Keratinocyte (primary cell): ENCODE results near the gene CCR9. TPM values are rescaled to one million over a fixed set of nuclear protein-coding genes. Genes with fewer than 3 reads are reported as not detected.

Experiments
- DNase-seq: peaks from one replicate; pipeline ENCODE4 v3.0.0-alpha.2; 2011; ENCODE audit warnings: low read depth, missing footprints, low spot score
- FAIRE-seq: peaks from 2 replicates; lab custom pipeline; 2011; peaks lifted over from hg19 to GRCh38; lab: Jason Lieb, UNC
- H2AFZ ChIP-seq: 2 replicates; pipeline ENCODE4 v1.6.0; 2012; ENCODE audit warnings: low read length, control low read depth, inconsistent platforms; ENCODE audit not compliant: control insufficient read depth
- H3K27ac ChIP-seq: 2 replicates; pipeline ENCODE4 v1.5.1; 2011; ENCODE audit warnings: low read length; ENCODE audit not compliant: control insufficient read depth, insufficient read depth
- H3K27me3 ChIP-seq: 3 replicates; pipeline ENCODE4 v1.6.0; 2011; ENCODE audit warnings: low read length; ENCODE audit not compliant: control insufficient read depth, insufficient read depth; ENCODE audit errors: extremely low read depth
- H3K36me3 ChIP-seq, 2 experiments: 2 replicates in 1 of 2; 3 replicates in 1 of 2; pipeline ENCODE4 v1.5.1; 2011; ENCODE audit warnings: low read length in 2 of 2, mild to moderate bottlenecking in 1 of 2; ENCODE audit not compliant: control insufficient read depth in 2 of 2, insufficient read depth in 2 of 2; ENCODE audit errors: extremely low read depth in 1 of 2
- H3K4me1 ChIP-seq: 3 replicates; pipeline ENCODE4 v1.5.1; 2011; ENCODE audit warnings: low read length; ENCODE audit not compliant: control insufficient read depth, insufficient read depth; ENCODE audit errors: extremely low read depth
- H3K4me2 ChIP-seq: 3 replicates; pipeline ENCODE4 v1.6.0; 2011; ENCODE audit warnings: low read depth, low read length; ENCODE audit not compliant: control insufficient read depth, insufficient read depth; ENCODE audit errors: extremely low read depth
- H3K4me3 ChIP-seq, 3 experiments: fragments of 200-600 bp in 1 of 3; sonication (generic) in 1 of 3; 2 replicates in 2 of 3; 3 replicates in 1 of 3; pipeline ENCODE4 v1.5.1; 2011 to 2016; ENCODE audit warnings: low read length in 3 of 3, mild to moderate bottlenecking in 3 of 3, control low read depth in 2 of 3, inconsistent platforms in 1 of 3, low read depth in 1 of 3, mixed read lengths in 1 of 3, mixed run types in 1 of 3, moderate library complexity in 1 of 3; ENCODE audit not compliant: control insufficient read depth in 2 of 3, insufficient read depth in 2 of 3; ENCODE audit errors: extremely low read depth in 1 of 3
- H3K79me2 ChIP-seq: 2 replicates; pipeline ENCODE4 v1.6.0; 2012; ENCODE audit warnings: low read length; ENCODE audit not compliant: control insufficient read depth, insufficient read depth
- H3K9ac ChIP-seq: 3 replicates; pipeline ENCODE4 v1.6.0; 2011; ENCODE audit warnings: low read length; ENCODE audit not compliant: control insufficient read depth, insufficient read depth; ENCODE audit errors: extremely low read depth
- H3K9me1 ChIP-seq: 3 replicates; pipeline ENCODE4 v1.6.0; 2011; ENCODE audit warnings: low read length; ENCODE audit not compliant: control insufficient read depth, insufficient read depth; ENCODE audit errors: extremely low read depth
- H3K9me3 ChIP-seq: 2 replicates; pipeline ENCODE4 v1.5.1; 2012; ENCODE audit warnings: low read depth, low read length; ENCODE audit not compliant: control insufficient read depth
- H4K20me1 ChIP-seq: 3 replicates; pipeline ENCODE4 v1.6.0; 2011; ENCODE audit warnings: low read length; ENCODE audit not compliant: control insufficient read depth, insufficient read depth; ENCODE audit errors: extremely low read depth
- CTCF ChIP-seq, 3 experiments: IDR thresholded peaks in 1 of 3; conservative IDR thresholded peaks in 1 of 3; optimal IDR thresholded peaks in 1 of 3; 2 replicates in 2 of 3; 3 replicates in 1 of 3; pipeline versions ENCODE3 to v1.5.1; 2011; ENCODE audit warnings: low read length in 3 of 3, mild to moderate bottlenecking in 3 of 3, moderate library complexity in 2 of 3, control low read depth in 1 of 3, inconsistent platforms in 1 of 3; ENCODE audit not compliant: insufficient read depth in 2 of 3; ENCODE audit errors: extremely low read depth in 1 of 3
- EZH2 ChIP-seq: IDR thresholded peaks from one replicate; pipeline ENCODE4 v1.6.1; 2012; ENCODE audit warnings: inconsistent platforms, mild to moderate bottlenecking, low read length, moderate library complexity
- dilution Hi-C: fragments of 300-500 bp; cut with MboI; formaldehyde crosslinking; loops from one replicate; pipeline ENCODE4 v1.7.0; 2020; ENCODE audit warnings: low sequenced_read_pairs; ENCODE audit not compliant: extremely low pct_ligation_motif_present
- polyA plus RNA-seq, 5 experiments: library from polyadenylated mRNA; depleted of rRNA in 3 of 5; stranded (reverse) in 3 of 5; stranded (forward) in 1 of 5; unstranded in 1 of 5; fragments of >200 nt; gene quantifications; 1 replicate in 1 of 5; 2 replicates in 3 of 5; 3 replicates in 1 of 5; pipeline versions ENCODE4 v1.2.1 to v1.2.3, GENCODE V29; 2011 to 2012; ENCODE audit warnings: missing spikeins in 2 of 5, low read depth in 1 of 5, low replicate concordance in 1 of 5

CCR9 gene
- polyA plus RNA-seq, 1 donor (not counting 4 experiments of a cell fraction or from before 2014, with no cell fraction given): not detected

DNA sequence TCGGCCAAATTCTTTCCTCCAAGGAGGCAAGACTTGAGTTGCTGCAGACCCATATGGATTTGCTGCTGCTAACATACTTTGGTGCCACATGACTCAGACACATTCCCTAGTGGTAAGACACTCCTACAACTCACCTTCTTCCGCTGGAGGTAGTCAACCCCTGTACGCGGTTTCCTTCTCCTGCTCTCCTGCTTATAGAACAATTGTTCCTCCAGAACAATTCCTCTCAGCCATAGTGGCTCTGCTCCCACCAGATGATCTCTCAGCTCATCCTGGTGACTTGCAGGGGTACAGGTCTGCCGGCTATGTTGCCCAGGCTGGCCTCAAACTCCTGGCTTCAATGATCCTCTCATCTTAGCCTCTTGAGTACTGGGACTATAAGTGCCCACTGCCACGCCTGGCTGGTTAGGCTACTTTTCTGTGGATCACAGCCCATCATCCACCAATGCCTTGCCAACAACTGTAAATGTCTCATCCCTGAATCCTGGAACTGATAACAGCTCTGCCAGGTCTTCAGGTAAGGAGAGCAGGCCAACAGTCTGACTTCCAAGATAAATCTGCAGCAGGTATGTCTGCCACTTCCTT is 54.5 kb downstream of the CCR9 start:
- no peak for FAIRE-seq
- Histone ChIP-seq H3K4me3 (no peak overlapping the region), H3K9ac (no peak overlapping the region), H3K27me3 (no peaks in the 10 kb centered on the region), H3K4me2 (no peak overlapping the region), H3K36me3 (peaks cover 0 to 1% of the 10 kb centered on the region in 2 experiments), H4K20me1 (no peaks in the 10 kb centered on the region), H3K9me1 (no peaks in the 10 kb centered on the region), H3K4me1 (no peaks in the 10 kb centered on the region), H3K9me3 (peaks cover 4% of the 10 kb centered on the region), H3K79me2 (no peaks in the 10 kb centered on the region), H2AFZ (no peak overlapping the region), H3K27ac (no peak overlapping the region)
- dilution Hi-C loops: no loop called here
- DNase-seq: no peak
- TF ChIP-seq CTCF (optimal IDR thresholded peaks at IDR 0.05 in 1 of 3, IDR thresholded peaks at IDR 0.05 in 1 of 3, conservative IDR thresholded peaks at IDR 0.05 in 1 of 3; ENCODE audit: extremely low read depth in 1 of 3, insufficient read depth in 2 of 3, low read length in 3 of 3): no peak
- no peak for TF ChIP-seq EZH2

DNA sequence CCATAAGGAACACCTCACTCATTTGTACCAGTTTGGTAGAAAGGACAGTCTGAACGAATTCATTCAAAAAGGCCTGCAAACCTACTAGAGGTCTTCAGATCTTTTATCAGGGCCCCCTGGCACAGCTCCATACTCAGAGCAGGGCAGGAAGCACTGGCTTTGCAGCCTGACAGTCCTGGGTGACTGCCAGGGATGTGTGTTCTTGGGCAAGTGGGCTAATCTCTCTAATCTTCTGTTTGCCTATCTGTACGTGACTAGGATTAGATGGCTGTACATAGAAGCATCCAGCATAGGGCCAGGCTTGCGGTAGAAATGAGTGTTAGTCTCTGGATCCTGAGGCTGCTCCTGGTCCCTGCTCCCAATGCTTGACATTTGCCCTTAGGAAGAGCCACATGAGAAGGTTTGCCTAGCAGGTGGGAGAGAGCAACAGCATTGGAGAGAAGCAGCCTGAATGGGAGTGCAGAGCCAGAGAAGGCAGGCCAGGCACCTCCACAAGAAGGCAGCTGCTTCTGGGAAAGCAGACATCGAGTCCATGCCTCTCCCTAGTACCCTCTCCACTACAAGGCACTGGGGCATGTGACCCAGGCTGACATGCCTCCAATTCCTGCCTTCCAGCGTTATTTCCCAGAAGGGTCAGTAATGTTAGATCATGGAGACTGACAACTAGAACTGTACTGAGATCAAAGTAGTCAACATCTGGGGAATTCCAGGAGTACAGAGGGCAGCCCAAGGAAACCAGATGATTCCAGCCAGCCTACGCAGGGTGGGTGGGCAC is 55.9 kb downstream of the CCR9 start:
- no peak overlapping the region for H2AFZ ChIP-seq
- DNase-seq (no peak), FAIRE-seq (no peak)
- H3K27me3 ChIP-seq: no peaks in the 10 kb centered on the region
- no peak overlapping the region for H3K4me2 ChIP-seq
- H3K9me3 ChIP-seq: peaks cover 4% of the 10 kb centered on the region
- no peaks in the 10 kb centered on the region for H3K9me1 ChIP-seq
- TF ChIP-seq CTCF (optimal IDR thresholded peaks at IDR 0.05 in 1 of 3, IDR thresholded peaks at IDR 0.05 in 1 of 3, conservative IDR thresholded peaks at IDR 0.05 in 1 of 3; ENCODE audit: extremely low read depth in 1 of 3, insufficient read depth in 2 of 3, low read length in 3 of 3) (no peak), EZH2 (no peak)
- H4K20me1 ChIP-seq: no peaks in the 10 kb centered on the region
- no peak overlapping the region for H3K4me3 ChIP-seq
- dilution Hi-C loops: no loop called here
- H3K4me1 ChIP-seq: no peaks in the 10 kb centered on the region
- H3K27ac ChIP-seq: no peak overlapping the region
- no peak overlapping the region for H3K9ac ChIP-seq
- no peaks in the 10 kb centered on the region for H3K79me2 ChIP-seq
- H3K36me3 ChIP-seq: peaks cover 0 to 5% of the 10 kb centered on the region in 2 experiments
